Common myeloid progenitor, CD34-positive (primary cell): ENCODE data around the gene MAN1A2.
"Not testable (repeated sequence)": the region's sequence is repeated elsewhere in the genome, so short reads cannot be mapped to it uniquely, and the experiment has no call there.

Source experiments
- CTCF ChIA-PET: fragments of 350-600 bp; sonication (Branson Sonifier 250); formaldehyde crosslinking; loops from one replicate; lab custom pipeline; 2021; ENCODE audit warnings: antibody characterized with exemption; lab: Charles Lee
- POLR2A ChIA-PET: fragments of 350-600 bp; sonication (Branson Sonifier 250); formaldehyde crosslinking; loops from one replicate; lab custom pipeline; 2021; ENCODE audit warnings: antibody characterized with exemption; lab: Charles Lee
- DNase-seq, 3 donors: peaks; one replicate each; pipeline versions ENCODE4 v3.0.0 to v3.0.0-alpha.2; 2013
- H3K27ac ChIP-seq, 2 experiments: 1 replicate in 1 of 2; 2 replicates in 1 of 2; pipeline ENCODE4 v1.7.0; 2013; ENCODE audit warnings: inconsistent platforms in 2 of 2, low read length in 2 of 2, mild to moderate bottlenecking in 2 of 2, low read depth in 1 of 2, moderate library complexity in 1 of 2; ENCODE audit not compliant: severe bottlenecking in 2 of 2, insufficient read depth in 1 of 2, poor library complexity in 1 of 2
- H3K27me3 ChIP-seq, 5 experiments: replicated peaks in 2 of 5; 1 replicate in 3 of 5; 2 replicates in 2 of 5; pipeline versions ENCODE4 v1.6.1 to v1.7.0; 2013; ENCODE audit warnings: low read length in 4 of 5, mild to moderate bottlenecking in 2 of 5, moderate library complexity in 2 of 5, inconsistent platforms in 1 of 5; ENCODE audit not compliant: insufficient read depth in 5 of 5, control insufficient read depth in 4 of 5
- H3K36me3 ChIP-seq, 4 experiments: 1 replicate in 2 of 4; 2 replicates in 2 of 4; pipeline versions ENCODE4 v1.6.1 to v1.7.0; 2013; ENCODE audit warnings: low read length in 3 of 4, control low read depth in 1 of 4, mild to moderate bottlenecking in 1 of 4; ENCODE audit not compliant: control insufficient read depth in 4 of 4, insufficient read depth in 4 of 4
- H3K4me1 ChIP-seq, 4 experiments: 1 replicate in 3 of 4; 2 replicates in 1 of 4; pipeline versions ENCODE4 v1.6.1 to v1.7.1; 2013; ENCODE audit warnings: low read length in 3 of 4, mild to moderate bottlenecking in 3 of 4, control low read depth in 1 of 4, inconsistent platforms in 1 of 4, moderate library complexity in 1 of 4; ENCODE audit not compliant: control insufficient read depth in 4 of 4, insufficient read depth in 4 of 4; ENCODE audit errors: control extremely low read depth in 1 of 4
- H3K4me3 ChIP-seq, 7 experiments: 1 replicate in 4 of 7; 2 replicates in 3 of 7; pipeline versions ENCODE4 v1.5.1 to v1.7.0; 2013; ENCODE audit warnings: mild to moderate bottlenecking in 7 of 7, low read length in 6 of 7, moderate library complexity in 6 of 7, inconsistent platforms in 2 of 7, low read depth in 2 of 7, control low read depth in 1 of 7; ENCODE audit not compliant: insufficient read depth in 4 of 7, control insufficient read depth in 1 of 7; ENCODE audit errors: extremely low read depth in 1 of 7
- H3K9me3 ChIP-seq, 5 experiments: 1 replicate in 4 of 5; 2 replicates in 1 of 5; pipeline versions ENCODE4 v1.6.1 to v1.7.1; 2013; ENCODE audit warnings: low read length in 4 of 5, mild to moderate bottlenecking in 2 of 5, inconsistent platforms in 1 of 5, low read depth in 1 of 5, moderate library complexity in 1 of 5; ENCODE audit not compliant: control insufficient read depth in 4 of 5, insufficient read depth in 2 of 5; ENCODE audit errors: control extremely low read depth in 1 of 5
- WGBS: methylation state at CpG from one replicate; pipeline ENCODE4 v1.1.5; 2013; ENCODE audit not compliant: insufficient coverage; 5-methylcytosine and 5-hydroxymethylcytosine counted together

MAN1A2 gene

GRCh38 chr1:117544509-117545109, 177.4 kb downstream of the MAN1A2 start:
- Histone ChIP-seq H3K9me3 (no peaks in the 10 kb centered on the region), H3K4me3 (no peak overlapping the region), H3K27me3 (no peaks in the 10 kb centered on the region), H3K36me3 (no peaks in the 10 kb centered on the region), H3K4me1 (peaks cover 0 to 3% (median 0%) of the 10 kb centered on the region in 4 experiments), H3K27ac (no peak overlapping the region)
- ChIA-PET CTCF (interaction anchor here (0.5 to 2.5 kb wide), 4 partner anchors 10 to 214 kb away, joined by 3 to 21 read pairs (median 4); no protein-coding TSS in a partner anchor), POLR2A (no interaction called here)
- DNase-seq = no peak
- WGBS = 93% methylated on average over 4 of the region's 4 CpGs

GRCh38 chr1:117546467-117546866, 179.2 kb downstream of the MAN1A2 start:
- Histone ChIP-seq H3K36me3 (no peaks in the 10 kb centered on the region), H3K9me3 (no peaks in the 10 kb centered on the region), H3K4me1 (peaks cover 0 to 3% (median 0%) of the 10 kb centered on the region in 4 experiments), H3K27ac (no peak overlapping the region), H3K27me3 (no peaks in the 10 kb centered on the region), H3K4me3 (no peak overlapping the region)
- ChIA-PET POLR2A (no interaction called here), CTCF (interaction anchor here (2.5 to 6.0 kb wide), 2 partner anchors 12 kb away, joined by 21 to 30 read pairs; no protein-coding TSS in a partner anchor)
- 100% methylated on average over 1 of the region's 2 CpGs for WGBS
- no peak for DNase-seq

GRCh38 chr1:117553471-117553870, 186.2 kb downstream of the MAN1A2 start:
- no peak overlapping the region for H3K4me3 ChIP-seq
- POLR2A ChIA-PET = no interaction called here
- CTCF ChIA-PET = no interaction called here
- H3K27ac ChIP-seq = no peak overlapping the region
- peaks cover 0 to 7% (median 0%) of the 10 kb centered on the region in 4 experiments for H3K4me1 ChIP-seq
- no peak for DNase-seq
- H3K27me3 ChIP-seq = no peaks in the 10 kb centered on the region
- H3K9me3 ChIP-seq = no peaks in the 10 kb centered on the region
- H3K36me3 ChIP-seq = no peaks in the 10 kb centered on the region

- 87% methylated on average over 3 of the region's 3 CpGs for WGBS
- H3K9me3 ChIP-seq = peaks cover 0 to 3% (median 0%) of the 10 kb centered on the region in 5 experiments
- ChIA-PET CTCF (interaction anchor here (0.9 to 1.6 kb wide), 3 partner anchors 15 to 202 kb away, joined by 3 read pairs; no protein-coding TSS in a partner anchor), POLR2A (no interaction called here)
- peaks cover 0 to 7% (median 0%) of the 10 kb centered on the region in 4 experiments for H3K4me1 ChIP-seq
- H3K36me3 ChIP-seq = no peaks in the 10 kb centered on the region
- DNase-seq = no peak
- no peak overlapping the region for H3K27ac ChIP-seq
- no peak overlapping the region for H3K4me3 ChIP-seq
- no peaks in the 10 kb centered on the region for H3K27me3 ChIP-seq
Observed at GRCh38 chr1:117555806-117556205, 188.6 kb downstream of the MAN1A2 start.

GRCh38 chr1:117556341-117556740, 189.1 kb downstream of the MAN1A2 start:
- Histone ChIP-seq H3K4me3 (no peak overlapping the region), H3K9me3 (peaks cover 0 to 3% (median 0%) of the 10 kb centered on the region in 5 experiments), H3K36me3 (no peaks in the 10 kb centered on the region), H3K27ac (no peak overlapping the region), H3K27me3 (no peaks in the 10 kb centered on the region), H3K4me1 (peaks cover 0 to 7% (median 0%) of the 10 kb centered on the region in 4 experiments)
- POLR2A ChIA-PET = no interaction called here
- DNase-seq = peak in 1 of 3 donors; percentile 14
- CTCF ChIA-PET = interaction anchor here (0.9 to 1.6 kb wide), 3 partner anchors 16 to 202 kb away, joined by 3 read pairs; no protein-coding TSS in a partner anchor

GRCh38 chr1:117556976-117557375, 189.7 kb downstream of the MAN1A2 start:
- Histone ChIP-seq H3K4me3 (no peak overlapping the region), H3K27me3 (no peaks in the 10 kb centered on the region), H3K4me1 (peaks cover 0 to 7% (median 0%) of the 10 kb centered on the region in 4 experiments), H3K9me3 (peaks cover 0 to 3% (median 0%) of the 10 kb centered on the region in 5 experiments), H3K36me3 (no peaks in the 10 kb centered on the region), H3K27ac (no peak overlapping the region)
- POLR2A ChIA-PET = no interaction called here
- no peak for DNase-seq
- CTCF ChIA-PET = interaction anchor here (0.9 to 1.1 kb wide), 2 partner anchors 18 to 201 kb away, joined by 3 read pairs; no protein-coding TSS in a partner anchor

- H3K4me1 ChIP-seq = peaks cover 0 to 18% (median 0%) of the 10 kb centered on the region in 4 experiments
- POLR2A ChIA-PET, H3K9me3 ChIP-seq, H3K36me3 ChIP-seq, H3K27me3 ChIP-seq, DNase-seq, H3K4me3 ChIP-seq, H3K27ac ChIP-seq: not testable (repeated sequence)
- CTCF ChIA-PET = interaction anchor here (1.3 kb wide), 1 partner anchor 9 kb away, joined by 4 read pairs; no protein-coding TSS in a partner anchor
Observed at GRCh38 chr1:117558451-117558850, 191.2 kb downstream of the MAN1A2 start.
